COR-L47 (cell line): ENCODE measurements around the gene ANKRD9.
"Not testable (repeated sequence)": the region's sequence is repeated elsewhere in the genome, so short reads cannot be mapped to it uniquely, and the experiment has no call there.

Experiments
- DNase-seq: peaks from one replicate; lab custom pipeline; 2025; lab: John Stamatoyannopoulos, UW

The ANKRD9 gene

DNA sequence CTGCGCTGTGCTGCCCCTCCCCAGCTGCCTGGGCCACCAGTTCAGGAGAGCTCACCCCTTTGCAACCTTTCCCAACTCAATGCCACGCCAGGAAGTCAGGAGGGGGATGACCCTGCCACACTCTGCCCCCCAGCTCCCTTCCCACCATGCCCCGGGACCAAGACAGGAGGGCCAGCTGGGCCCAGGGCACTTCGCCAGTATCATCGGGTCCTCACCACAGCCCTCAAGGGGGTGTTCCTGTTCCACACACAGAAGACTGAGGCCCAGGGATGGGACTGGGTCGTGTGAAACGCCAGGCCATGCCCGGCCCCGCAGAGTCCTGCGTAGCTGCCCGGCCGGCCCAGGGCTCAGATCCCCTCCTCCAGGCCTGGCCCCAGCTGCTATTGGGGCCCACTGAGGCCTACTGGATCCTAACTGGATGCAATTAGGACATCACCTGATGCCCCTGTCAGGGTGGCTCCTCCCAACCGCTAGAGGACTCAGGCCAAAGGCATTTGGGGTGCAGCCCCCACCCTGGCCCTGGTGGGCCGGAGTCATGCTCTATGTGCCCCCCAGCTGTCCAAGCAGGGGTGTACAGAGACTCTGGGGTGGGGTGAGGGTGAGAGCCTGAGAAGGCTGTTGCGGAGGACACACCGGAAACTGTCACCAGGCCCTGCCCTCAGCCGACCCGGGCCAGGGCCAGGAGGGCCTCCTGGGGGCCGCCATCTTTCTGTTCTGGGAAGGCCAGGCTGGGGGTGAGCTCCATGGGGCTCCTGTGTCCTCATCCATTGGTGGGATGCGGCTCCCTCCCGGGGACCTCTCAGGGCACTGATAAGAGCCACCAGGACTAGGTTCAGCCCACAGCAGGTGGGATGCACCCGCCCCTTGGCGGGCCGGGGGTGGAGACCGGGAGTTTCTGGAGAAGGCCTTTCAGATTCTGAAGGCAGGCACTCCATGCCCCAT, 29.3 kb upstream of the ANKRD9 start:
- DNase-seq, result no peak

DNA sequence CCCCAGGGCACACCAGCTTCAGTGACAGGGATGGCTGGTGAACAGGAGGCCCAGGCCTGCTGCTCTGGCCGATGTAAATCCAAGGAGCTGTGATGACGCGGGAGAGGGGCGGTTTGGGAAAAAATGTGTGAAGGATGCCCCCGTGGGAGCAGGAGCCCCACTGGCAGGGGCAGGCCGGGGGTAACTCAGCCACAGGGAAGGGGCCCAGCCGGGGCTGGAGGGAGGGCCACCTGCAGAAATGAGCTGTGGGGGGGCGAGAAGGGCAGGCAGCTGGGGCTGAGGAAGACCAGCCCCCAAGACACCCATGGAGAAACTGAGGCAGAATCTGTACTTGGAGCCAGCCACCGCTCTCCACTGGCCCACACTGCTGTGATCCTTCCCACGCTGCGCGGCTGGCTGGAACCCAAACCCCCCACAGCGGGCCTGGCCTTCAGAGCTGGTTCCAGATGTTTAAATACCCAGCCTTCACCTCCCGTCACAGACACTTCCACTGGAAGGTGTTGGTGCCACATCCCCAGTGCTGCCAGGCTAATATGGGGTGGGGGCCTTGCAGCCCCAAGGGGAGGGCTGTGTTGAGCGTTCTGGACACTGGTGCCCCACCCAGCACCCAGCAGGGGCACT, 28.5 kb upstream of the ANKRD9 start:
- no peak for DNase-seq

DNA sequence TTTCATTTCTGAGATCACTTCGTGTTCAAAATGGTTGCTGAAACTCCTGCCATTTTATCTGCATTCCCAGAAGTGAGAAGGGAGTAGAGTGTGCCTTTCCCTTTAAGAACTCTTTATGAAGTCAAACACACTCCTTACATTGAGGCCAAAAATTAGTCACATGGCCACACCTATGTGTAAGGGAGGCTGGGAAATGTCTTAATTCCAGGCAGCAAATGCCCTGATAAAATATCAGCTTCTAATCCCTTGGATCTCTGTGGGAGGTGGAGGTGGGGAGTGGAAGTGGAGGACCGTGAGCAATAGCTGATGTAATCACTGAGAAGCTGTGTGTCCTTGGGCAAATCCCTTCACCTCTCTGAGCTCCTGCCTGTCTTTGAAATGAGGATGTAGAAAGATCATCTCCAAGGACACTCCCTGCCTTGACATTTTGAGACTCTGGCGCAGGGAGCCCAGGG, 22.7 kb upstream of the ANKRD9 start:
- DNase-seq, result no peak

DNA sequence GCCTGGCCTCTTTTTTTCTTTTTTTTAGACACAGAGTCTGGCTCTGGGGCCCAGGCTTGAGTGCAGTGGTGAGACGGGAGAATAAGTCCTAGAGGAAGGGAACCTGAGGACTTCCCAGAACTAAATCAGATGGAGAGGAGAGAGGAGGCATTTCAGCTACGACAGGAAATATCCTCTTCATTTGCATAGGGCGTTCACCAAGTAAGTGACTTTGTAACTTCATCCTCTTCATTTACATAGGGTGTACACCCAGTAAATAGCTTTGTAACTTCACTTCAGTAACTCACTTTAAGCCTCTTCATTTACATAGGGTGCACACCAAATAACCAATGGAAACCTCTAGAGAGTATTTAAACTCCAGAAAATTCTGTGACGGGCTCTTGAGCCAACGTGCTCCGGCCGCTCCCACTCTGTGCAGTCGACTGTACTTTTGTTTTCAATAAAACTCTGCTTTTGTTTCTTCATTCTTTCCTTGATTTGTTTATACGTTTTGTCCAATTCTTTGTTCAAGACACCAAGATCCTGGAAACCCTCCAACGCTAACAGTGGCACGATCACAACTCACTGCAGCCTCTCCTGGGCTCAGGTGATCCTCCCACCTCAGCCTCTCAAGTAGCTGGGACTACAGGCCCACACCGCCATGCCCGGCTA, 21.4 kb upstream of the ANKRD9 start:
- DNase-seq, result no peak

DNA sequence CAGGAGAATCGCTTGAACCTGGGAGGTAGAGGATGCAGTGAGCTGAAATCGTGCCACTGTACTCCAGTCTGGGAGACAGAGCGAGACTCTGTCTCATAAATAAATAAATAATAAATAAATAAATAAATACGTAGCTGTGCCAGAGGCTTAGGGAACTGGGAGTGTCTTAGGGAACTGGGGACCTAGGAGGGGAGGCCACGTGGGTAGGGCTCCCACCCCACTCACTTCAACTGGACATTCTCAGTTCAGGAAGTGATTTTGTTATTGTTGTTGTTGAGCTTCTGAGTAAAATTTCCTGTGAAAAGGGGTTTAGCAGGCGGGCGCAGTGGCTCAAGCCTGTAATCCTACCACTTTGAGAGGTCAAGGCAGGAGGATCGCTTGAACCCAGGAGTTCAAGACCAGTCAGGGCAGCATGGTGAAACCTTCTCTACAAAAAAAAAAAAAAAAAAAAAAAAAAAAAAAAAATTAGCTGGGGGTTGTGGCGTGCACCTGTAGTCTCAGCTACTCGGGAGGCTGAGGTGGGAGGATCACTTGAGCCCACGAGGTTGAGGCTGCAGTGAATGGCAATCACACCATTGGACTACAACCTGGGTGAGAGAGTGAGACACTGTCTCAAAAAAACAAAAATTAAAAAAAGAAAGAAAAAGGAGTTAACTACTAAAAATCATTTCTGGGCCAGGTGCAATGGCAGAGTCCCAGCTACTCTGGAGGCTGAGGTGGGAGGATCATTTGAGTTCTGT, 19.0 kb upstream of the ANKRD9 start:
- no peak for DNase-seq

DNA sequence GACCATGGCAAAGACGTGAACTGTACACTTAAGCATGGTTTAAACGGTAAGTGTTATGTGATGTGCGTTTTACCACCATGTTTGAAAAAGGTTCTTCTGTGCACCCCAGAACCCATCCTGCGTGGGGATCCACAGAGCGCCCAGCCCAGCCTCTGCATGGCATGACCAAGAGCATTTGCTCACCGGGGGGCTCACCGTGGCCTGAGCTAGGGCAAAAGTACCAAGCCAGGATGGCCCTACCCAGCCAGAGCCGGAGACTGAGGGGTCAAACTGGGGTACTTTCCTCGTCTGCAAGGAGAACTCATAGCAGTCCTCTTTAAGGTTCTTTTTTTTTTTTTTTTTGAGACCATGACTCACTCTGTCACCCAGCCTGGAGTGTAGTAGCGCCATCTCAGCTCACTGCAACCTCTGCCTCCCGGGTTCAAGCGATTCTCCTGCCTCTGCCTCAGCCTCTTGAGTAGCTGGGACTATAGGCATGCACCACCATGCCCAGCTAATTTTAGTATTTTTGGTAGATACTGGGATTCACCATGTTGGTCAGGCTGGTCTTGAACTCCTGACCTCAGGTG, 16.4 kb upstream of the ANKRD9 start:
- DNase-seq, result no peak

DNA sequence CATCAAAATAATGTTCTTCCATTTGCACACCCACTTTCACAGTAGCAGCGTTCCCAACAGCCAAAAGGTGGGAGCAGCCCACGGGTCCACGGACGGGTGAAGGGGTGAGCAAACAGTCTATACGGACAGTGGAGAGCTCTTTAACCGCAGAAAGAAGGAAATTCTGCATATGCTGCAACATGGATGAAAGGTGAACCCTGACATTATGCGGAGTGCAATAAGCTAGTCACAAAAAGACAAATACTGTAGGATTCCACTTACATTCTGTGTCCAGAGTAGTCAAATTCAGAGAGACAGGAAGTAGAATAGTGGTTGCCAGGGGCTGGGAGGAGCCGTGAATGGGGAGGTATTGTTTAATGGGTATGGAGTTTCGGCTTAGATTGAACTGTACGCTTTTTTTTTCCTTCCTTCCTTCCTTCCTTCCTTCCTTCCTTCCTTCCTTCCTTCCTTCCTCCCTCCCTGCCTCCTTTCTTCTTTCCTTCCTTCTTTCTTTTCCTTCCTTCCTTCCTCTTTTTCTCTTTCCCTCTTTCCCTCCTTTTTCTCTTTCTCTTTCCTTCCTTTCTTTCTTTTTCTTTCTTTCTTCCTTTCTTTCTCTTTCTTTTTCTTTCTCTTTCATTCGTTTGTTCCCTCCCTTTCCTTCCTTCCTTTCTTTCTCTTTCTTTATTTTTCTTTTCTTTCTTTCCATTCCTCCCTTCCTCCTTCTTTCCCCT, 15.8 kb upstream of the ANKRD9 start:
- peak; percentile 65 for DNase-seq

DNA sequence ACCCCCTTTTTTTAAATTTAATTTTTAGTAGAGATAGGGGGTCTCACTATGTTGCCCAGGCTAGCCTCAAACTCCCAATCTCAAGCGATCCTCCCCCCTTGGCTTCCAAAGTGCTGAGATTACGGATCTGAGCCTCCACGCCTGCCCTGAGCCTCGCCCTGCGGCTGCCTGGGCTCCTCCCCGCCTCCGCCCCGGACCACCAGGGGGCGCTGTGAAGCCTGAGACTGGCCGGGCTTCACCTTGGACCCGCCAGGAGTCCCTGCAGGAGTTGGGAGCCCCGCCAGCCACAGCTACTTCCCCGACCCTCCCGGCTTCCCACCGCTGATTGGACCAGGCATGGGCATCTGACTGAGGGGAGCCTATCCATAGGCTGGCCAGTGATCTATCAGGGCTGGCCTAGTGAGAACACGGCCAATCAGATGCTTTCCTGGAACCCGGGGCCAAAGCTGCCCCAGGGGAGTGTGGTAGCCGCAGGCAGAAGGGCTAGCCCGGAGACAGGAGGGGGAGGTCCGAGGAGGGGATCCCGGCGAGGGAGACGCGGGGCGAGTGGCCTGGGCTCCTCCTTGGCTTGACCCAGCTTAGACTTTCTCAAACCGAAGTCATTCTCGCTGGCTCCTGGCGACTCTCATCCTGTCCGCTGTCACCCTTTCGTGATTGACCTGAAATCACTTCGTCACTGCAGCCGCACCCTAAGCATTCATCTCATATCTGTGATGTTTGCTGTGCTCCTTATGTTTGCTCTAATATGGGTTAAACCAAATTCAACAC, 15.1 kb upstream of the ANKRD9 start:
- peak; percentile 100 for DNase-seq

DNA sequence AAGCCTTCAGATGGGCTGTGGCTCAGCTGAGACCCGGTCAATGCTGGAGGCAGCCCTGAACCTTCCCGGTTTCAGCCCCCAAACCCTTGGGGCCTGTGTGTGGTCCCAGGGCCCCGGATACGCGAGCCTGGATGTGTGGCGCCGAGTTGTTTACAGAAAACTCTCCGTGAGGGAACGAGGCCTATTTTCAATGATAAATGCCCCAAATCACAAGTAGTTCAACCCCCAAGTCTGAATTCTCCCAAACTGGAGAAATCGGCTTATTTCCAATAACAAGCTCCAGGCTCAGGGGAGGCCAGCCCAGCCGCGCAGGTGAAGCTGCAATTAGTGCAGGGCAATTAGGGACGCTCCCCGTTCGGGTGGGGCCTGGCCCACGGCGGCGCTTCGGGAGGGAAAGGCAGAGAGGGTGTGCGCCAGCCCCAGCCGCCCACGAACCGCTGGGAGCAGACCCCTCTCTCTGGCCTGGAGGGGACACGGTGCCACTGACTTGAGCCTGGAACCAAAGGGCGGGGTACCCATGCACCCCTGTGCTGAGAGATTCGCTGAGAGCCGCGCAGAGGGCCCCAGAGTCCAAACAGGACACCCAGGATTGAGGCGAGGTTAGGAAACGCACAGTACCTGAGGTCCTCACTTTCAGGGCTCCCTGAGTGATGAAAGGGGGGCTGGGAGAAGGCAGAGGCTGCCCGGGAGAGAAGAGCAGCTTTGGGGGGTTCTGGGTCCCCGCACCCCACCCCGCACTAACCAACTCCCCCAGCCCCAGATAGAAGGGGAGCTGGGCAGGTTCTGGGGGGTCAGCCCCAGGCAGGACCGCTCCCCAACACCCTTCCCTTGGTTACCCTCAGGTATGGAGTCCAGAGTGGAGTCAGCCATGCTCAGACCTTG, 14.2 kb upstream of the ANKRD9 start:
- peak; percentile 85 for DNase-seq

DNA sequence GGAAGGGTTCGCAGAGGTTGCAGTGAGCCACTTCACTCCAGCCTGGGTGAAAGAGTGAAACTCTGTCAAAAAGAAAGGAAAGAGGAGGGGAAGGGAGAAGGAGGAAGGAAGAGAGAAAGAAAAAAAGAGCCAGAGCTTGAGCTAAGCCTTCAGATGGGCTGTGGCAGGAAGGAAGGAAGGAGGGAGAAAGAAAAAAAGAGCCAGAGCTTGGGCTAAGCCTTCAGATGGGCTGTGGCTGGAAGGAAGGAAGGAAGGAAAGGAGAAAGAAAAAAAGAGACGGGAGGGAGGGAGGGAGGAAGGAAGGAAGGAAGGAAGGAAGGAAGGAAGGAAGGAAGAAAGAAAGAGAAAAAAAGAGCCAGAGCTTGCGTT, 13.6 kb upstream of the ANKRD9 start:
- DNase-seq, result no peak

DNA sequence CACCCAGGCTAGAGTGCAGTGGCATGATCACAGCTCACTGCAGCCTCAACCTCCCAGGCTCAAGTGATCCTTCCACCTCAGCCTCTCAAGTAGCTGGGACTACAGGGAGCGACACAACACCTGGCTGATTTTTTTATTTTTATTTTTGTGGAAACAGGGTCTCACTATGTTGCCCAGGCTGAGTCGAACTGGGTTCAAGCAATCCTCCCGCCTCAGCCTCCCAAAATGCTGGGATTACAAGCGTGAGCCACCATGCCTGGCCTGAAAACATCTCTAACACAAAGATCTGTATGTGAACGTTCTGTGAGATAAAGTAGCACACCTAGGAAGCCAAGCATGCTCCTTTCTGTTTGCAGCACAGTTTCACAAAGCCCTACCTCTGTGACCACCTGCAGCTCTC, 10.1 kb upstream of the ANKRD9 start:
- DNase-seq, result not testable (repeated sequence)

DNA sequence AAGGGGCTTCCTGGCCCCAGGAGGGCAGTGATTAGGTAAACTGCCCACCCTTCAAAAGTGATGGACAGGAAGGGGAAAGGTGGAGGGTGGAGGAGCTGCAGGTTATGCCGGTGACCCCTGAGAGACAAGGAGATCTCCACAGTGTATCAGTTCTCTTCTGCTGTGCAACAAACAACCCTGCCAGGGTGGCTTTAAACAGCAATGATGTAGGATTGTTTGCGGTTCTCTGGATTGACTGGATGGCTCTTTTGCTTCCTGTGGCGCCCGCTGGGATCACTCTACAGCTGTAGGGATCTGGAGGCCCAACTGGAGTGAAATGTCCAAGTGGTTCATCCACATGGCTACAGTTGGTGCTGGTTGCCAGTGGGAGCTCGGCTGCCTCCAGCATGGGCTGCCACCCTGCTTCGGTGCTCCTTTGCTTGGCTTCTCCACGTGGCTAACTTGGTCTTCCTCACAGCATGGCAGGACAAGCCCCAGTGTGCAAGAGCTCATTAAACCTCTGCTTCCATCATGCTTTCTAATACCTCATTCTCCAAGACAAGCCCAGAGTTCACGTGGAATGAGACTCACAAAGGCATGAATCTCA, 8.6 kb upstream of the ANKRD9 start:
- no peak for DNase-seq

DNA sequence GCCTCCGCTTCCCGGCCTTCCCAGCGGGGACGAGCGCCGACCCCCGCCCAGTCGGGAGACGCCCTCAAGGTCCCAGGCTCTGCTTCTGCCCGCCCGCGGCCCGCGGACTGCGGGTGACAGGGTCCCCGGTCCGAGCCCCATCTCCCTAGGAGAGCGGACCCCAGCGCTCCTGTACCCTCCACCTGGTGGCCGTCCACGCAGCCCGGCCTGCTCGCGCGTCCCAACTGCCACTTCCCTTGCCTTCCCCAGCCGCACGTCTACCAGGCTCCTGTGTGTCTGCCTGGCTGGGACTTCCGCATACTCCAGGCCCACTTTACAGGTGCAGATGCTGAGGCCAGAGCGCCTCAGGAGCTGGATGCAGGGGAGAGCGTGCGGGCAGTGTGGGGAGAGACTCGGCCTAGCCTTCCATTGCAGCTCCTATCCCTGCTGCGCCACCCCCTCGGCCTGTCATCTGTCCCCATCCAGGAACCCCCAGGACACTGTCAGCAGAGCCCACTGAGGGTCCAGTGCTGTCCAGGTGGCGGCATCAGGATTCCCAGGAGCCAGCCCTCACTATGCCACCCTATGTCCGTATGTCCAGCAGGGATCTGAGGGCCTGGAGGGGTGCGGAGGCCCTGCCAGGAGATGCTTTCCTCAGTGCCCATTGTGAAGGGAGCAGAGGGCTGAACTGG, 8.0 kb upstream of the ANKRD9 start:
- no peak for DNase-seq

DNA sequence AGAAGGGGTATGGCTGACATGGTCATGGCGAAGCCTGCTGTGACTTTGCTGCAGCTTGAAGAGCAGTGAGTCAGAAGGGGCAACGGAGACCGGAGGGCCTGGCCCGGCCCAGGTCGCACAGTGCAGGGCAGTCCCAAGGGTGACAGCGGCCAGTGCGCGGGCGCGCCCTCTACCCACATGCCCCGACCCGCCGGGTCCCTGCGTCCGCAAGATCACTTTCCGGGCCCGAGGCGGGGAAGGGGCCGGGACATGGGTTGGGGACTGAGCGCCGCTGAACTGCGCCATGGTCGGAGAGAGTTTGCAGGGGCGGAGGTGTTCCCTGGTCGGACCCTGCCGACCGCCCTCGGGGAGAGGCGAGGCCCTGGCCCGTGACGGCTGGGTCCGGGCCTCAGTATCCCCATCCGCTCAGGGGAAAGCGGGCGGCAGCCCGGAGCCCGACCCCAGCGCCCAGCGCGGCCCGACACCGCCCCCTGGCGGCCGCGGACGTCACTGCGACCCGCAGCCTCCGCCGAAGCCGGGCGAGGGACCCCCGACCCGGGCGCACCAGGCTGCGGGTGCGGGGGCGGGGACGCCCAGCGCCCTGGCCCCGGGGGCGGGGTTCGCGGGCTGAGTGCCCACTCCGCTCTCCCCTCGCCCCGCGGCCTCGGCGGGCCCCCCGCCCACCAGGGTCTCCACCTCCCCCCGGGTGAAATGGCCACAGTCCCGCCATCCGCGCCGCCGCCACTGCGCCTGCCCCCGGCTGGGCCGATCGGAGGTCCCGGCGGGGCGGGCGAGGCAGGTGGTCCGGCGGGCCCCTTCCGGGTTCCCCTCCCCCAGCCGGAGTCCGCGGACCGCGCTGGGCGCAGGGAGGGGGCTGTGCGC, 7.2 kb upstream of the ANKRD9 start:
- no peak for DNase-seq

DNA sequence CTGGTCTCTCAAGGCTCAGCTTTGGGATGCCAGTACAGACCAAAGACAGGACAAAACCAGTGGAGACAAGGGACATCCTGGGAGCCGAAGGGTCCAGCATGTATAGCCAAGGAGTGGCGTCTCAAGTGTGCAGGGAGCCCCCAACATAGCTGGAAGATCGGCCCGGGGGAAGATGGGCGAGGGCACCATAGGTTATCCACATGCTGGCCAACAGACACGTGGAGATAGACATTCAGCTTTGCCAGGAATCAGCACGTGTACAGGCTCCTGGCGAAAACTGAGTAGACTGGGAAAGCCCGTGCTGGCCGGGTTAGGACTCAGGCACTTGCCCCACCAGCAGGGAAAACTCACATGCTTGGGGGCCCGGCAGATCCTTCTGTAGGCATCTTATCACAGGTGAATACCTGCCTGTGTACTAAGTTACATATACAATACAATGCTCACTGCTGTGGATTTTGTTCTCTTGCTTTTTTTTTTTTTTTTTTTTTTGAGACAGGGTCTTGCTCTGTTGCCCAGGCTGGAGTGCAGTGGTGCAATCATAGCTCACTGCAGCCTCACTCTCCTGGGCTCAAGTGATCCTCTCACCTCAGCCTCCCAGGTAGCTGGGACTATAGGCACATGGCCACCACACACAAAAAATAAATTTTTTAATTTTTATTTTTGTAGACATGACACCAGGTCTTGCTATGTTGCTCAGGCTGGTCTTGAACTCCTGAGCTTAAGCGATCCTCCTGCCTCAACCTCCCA, 5.6 kb upstream of the ANKRD9 start:
- no peak for DNase-seq

DNA sequence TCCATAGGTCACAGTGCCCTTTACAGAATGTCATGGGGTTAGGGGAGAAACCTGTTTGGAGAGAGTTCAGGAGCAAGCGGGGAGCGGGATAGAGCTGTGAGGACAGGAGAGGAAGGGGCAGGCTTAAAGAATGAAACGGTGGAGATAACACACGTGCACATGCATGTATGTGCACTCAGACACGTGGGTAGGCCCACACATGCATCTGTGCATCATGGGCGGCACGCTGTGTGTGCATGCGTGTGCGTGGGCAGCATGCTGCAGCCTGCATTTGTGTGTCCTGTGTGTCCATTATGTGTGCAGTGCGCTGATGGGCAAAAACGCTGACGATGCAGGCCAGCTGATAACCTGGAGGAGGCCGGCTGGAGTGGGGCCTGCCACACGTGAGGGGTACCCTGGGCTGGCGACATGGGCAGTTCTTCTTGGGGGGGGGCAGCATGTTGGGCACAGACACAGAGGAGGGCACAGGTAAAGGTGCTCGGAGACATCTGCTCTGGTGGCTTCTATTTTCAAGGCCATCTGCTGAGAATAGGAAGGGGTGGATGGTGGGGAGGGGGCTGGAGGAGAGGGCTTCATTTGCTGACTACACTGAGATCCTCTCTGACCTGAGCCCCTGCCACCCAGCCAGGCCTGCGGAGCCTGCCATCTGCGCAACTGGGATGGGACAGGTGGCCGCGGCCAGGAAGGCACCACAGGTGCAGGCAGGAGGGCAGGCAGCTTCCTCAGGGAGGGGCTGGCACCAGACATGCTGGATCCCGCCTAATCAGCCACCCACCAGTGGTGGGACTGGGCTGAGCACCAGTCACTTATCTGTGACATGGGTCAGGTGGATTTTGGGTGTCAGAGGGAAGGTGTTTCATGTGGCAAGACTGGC, 4.6 kb upstream of the ANKRD9 start:
- DNase-seq, result no peak
